Endothelial cell of umbilical vein (primary cell): ENCODE data around the gene COX4I1. TPM values are rescaled to one million over a fixed set of nuclear protein-coding genes. Genes with fewer than 3 reads are reported as not detected.

ENCODE experiments used
- BruUV-seq: library from RNA; stranded (reverse); fragments of 400-500 nt; replicated peaks from 2 replicates; lab custom pipeline; 2021; lab: Mats Ljungman, UMichigan
- CTCF ChIA-PET: fragments of 300-600, 350-600 bp; sonication (Branson Sonifier 250); formaldehyde crosslinking; loops from one replicate; lab custom pipeline; 2021; ENCODE audit warnings: antibody characterized with exemption, inconsistent platforms; lab: Charles Lee
- POLR2A ChIA-PET: fragments of 300-600, 350-600 bp; sonication (Branson Sonifier 250); formaldehyde crosslinking; loops from one replicate; lab custom pipeline; 2021; ENCODE audit warnings: antibody characterized with exemption, inconsistent platforms; lab: Charles Lee
- DNase-seq: peaks from one replicate; pipeline ENCODE4 v3.0.0-alpha.2; 2011; ENCODE audit warnings: low read depth, low spot score
- FAIRE-seq: peaks from 2 replicates; lab custom pipeline; 2011; peaks lifted over from hg19 to GRCh38; lab: Jason Lieb, UNC
- H2AFZ ChIP-seq: 2 replicates; pipeline ENCODE4 v1.6.0; 2012; ENCODE audit warnings: low read depth, low read length, control low read depth, inconsistent platforms
- H3K27ac ChIP-seq: 2 replicates; pipeline ENCODE4 v1.5.1; 2011; ENCODE audit warnings: low read depth, mild to moderate bottlenecking, control low read depth, low read length, moderate library complexity; ENCODE audit not compliant: insufficient read depth
- H3K27me3 ChIP-seq, 2 experiments: 2 replicates each; pipeline versions ENCODE4 v1.6.0 to v1.6.1; 2011; ENCODE audit warnings: low read length in 2 of 2, mixed read lengths in 1 of 2; ENCODE audit not compliant: control insufficient read depth in 2 of 2, insufficient read depth in 2 of 2
- H3K36me3 ChIP-seq, 2 experiments: 2 replicates in 1 of 2; 3 replicates in 1 of 2; pipeline ENCODE4 v1.5.1; 2011; ENCODE audit warnings: low read length in 2 of 2, mild to moderate bottlenecking in 1 of 2, moderate library complexity in 1 of 2; ENCODE audit not compliant: control insufficient read depth in 2 of 2, insufficient read depth in 2 of 2; ENCODE audit errors: extremely low read depth in 1 of 2
- H3K4me1 ChIP-seq: 3 replicates; pipeline ENCODE4 v1.5.1; 2011; ENCODE audit warnings: mild to moderate bottlenecking, low read length; ENCODE audit not compliant: control insufficient read depth, insufficient read depth; ENCODE audit errors: extremely low read depth
- H3K4me2 ChIP-seq: 2 replicates; pipeline ENCODE4 v1.6.1; 2011; ENCODE audit warnings: low read length, control low read depth, mixed read lengths; ENCODE audit not compliant: insufficient read depth
- H3K4me3 ChIP-seq, 3 experiments: fragments of 200-600 bp in 1 of 3; sonication (generic), shearing (Covaris generic) in 1 of 3; replicated peaks in 1 of 3; 2 replicates each; pipeline ENCODE4 v1.5.1; 2011 to 2016; ENCODE audit warnings: control low read depth in 3 of 3, low read length in 3 of 3, mild to moderate bottlenecking in 2 of 3, inconsistent platforms in 1 of 3, low read depth in 1 of 3, moderate library complexity in 1 of 3; ENCODE audit not compliant: insufficient read depth in 1 of 3
- H3K79me2 ChIP-seq: 2 replicates; pipeline ENCODE4 v1.6.0; 2012; ENCODE audit warnings: low read length, inconsistent platforms; ENCODE audit not compliant: control insufficient read depth, insufficient read depth
- H3K9ac ChIP-seq: replicated peaks from 2 replicates; pipeline ENCODE3; 2011; ENCODE audit warnings: low read length, control low read depth; ENCODE audit not compliant: insufficient read depth; ENCODE audit errors: extremely low read depth
- H3K9me1 ChIP-seq: replicated peaks from 3 replicates; pipeline ENCODE4 v1.6.0; 2011; ENCODE audit warnings: mild to moderate bottlenecking, low read length; ENCODE audit not compliant: control insufficient read depth, insufficient read depth; ENCODE audit errors: extremely low read depth
- H3K9me3 ChIP-seq: replicated peaks from 2 replicates; pipeline ENCODE4 v1.5.1; 2012; ENCODE audit warnings: low read length, inconsistent platforms; ENCODE audit not compliant: control insufficient read depth, insufficient read depth
- H4K20me1 ChIP-seq: replicated peaks from 2 replicates; pipeline ENCODE3; 2011; ENCODE audit warnings: mild to moderate bottlenecking, low read length; ENCODE audit not compliant: control insufficient read depth, insufficient read depth; ENCODE audit errors: extremely low read depth
- EZH2 ChIP-seq: IDR thresholded peaks from 2 replicates; pipeline ENCODE4 v1.6.1; 2012; ENCODE audit warnings: borderline replicate concordance, low read depth, mild to moderate bottlenecking, moderate library complexity, low read length, inconsistent platforms; ENCODE audit not compliant: severe bottlenecking
- FOS ChIP-seq: IDR thresholded peaks from 2 replicates; pipeline ENCODE4 v1.6.1; 2011; ENCODE audit warnings: mild to moderate bottlenecking, low read length, moderate library complexity, borderline replicate concordance; ENCODE audit not compliant: insufficient read depth
- GATA2 ChIP-seq: IDR thresholded peaks from 2 replicates; pipeline ENCODE4 v1.7.0; 2011; ENCODE audit warnings: low read depth, mild to moderate bottlenecking, moderate library complexity, mixed read lengths, low read length; ENCODE audit not compliant: insufficient read length, insufficient read depth
- JUN ChIP-seq: IDR thresholded peaks from 2 replicates; pipeline ENCODE4 v1.6.1; 2011; ENCODE audit warnings: borderline replicate concordance, low read depth; ENCODE audit not compliant: insufficient read length, insufficient read depth
- MYC ChIP-seq: IDR thresholded peaks from one replicate; pipeline ENCODE4 v1.6.1; 2011; ENCODE audit warnings: mild to moderate bottlenecking, low read depth, low read length
- POLR2A ChIP-seq: IDR thresholded peaks from 2 replicates; pipeline ENCODE4 v1.6.1; 2012; ENCODE audit warnings: low read depth, mild to moderate bottlenecking, control low read depth, low read length
- POLR2AphosphoS5 ChIP-seq: IDR thresholded peaks from 2 replicates; pipeline ENCODE4 v1.6.1; 2012; ENCODE audit warnings: low read depth, mild to moderate bottlenecking, control low read depth, low read length, moderate library complexity; ENCODE audit not compliant: insufficient read depth
- dilution Hi-C: fragments of 300-500 bp; cut with MboI; formaldehyde crosslinking; loops from one replicate; pipeline ENCODE4 v1.15.0; 2019; ENCODE audit warnings: low sequenced_read_pairs; ENCODE audit not compliant: extremely low pct_ligation_motif_present
- intact Hi-C: fragments of 100-400 bp; cut with micrococcal nuclease; formaldehyde crosslinking; loops from one replicate; pipeline ENCODE4 v1.10.0; 2022
- polyA plus RNA-seq, 4 experiments: library from polyadenylated mRNA; depleted of rRNA in 3 of 4; stranded (reverse) in 3 of 4; unstranded in 1 of 4; fragments of >200 nt; gene quantifications; 2 replicates each; pipeline versions ENCODE4 v1.2.1 to v1.2.3, GENCODE V29; 2011 to 2012; ENCODE audit warnings: missing spikeins in 1 of 4
- small RNA-seq: library from RNA; depleted of rRNA; stranded (forward); fragments of <200 nt; gene quantifications from one replicate; pipeline ENCODE3, GENCODE V24; 2012; ENCODE audit warnings: low replicate concordance, low read depth; ENCODE audit not compliant: insufficient read depth, insufficient read length
- total RNA-seq: library from RNA; stranded (reverse); gene quantifications from 2 replicates; pipeline ENCODE4 v1.2.3, GENCODE V29; 2021
- TF ChIP-seq, protein P1 (sequence below): IDR thresholded peaks from 2 replicates; pipeline ENCODE4 v1.6.1; 2011; ENCODE audit not compliant: insufficient read depth, insufficient read length
- TF ChIP-seq, protein P2 (sequence below), 2 donors: IDR thresholded peaks; 1 replicate in 1 of 2; 2 replicates in 1 of 2; pipeline ENCODE4 v1.5.1; 2011; ENCODE audit warnings: low read length in 2 of 2, mild to moderate bottlenecking in 2 of 2, moderate library complexity in 2 of 2, control low read depth in 1 of 2, inconsistent platforms in 1 of 2, low read depth in 1 of 2; ENCODE audit not compliant: insufficient read depth in 1 of 2; ENCODE audit errors: extremely low read depth in 1 of 2

COX4I1 gene
- total and polyA plus RNA-seq, 2 donors (not counting 3 experiments of a cell fraction or from before 2014, with no cell fraction given): 560 to 953 TPM

GRCh38 chr16:85856585-85856984 lies 57.1 kb downstream of the COX4I1 start:
- DNase-seq (no peak), FAIRE-seq (no peak)
- BruUV-seq: no TSS peak
- Histone ChIP-seq H3K36me3 (no peaks in the 10 kb centered on the region), H3K27me3 (no peaks in the 10 kb centered on the region), H3K4me2 (no peak overlapping the region), H3K27ac (no peak overlapping the region), H3K9me1 (no peaks in the 10 kb centered on the region), H3K79me2 (no peaks in the 10 kb centered on the region), H3K9ac (no peak overlapping the region), H3K4me1 (no peaks in the 10 kb centered on the region), H3K4me3 (no peak overlapping the region), H2AFZ (no peak overlapping the region), H4K20me1 (no peaks in the 10 kb centered on the region), H3K9me3 (no peaks in the 10 kb centered on the region)
- intact Hi-C loops: no loop called here
- TF ChIP-seq POLR2AphosphoS5: no peak
- TF ChIP-seq, protein P1, sequence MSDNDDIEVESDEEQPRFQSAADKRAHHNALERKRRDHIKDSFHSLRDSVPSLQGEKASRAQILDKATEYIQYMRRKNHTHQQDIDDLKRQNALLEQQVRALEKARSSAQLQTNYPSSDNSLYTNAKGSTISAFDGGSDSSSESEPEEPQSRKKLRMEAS: no peak
- no peak for TF ChIP-seq MYC
- TF ChIP-seq EZH2: no peak
- TF ChIP-seq POLR2A: no peak
- no peak for TF ChIP-seq GATA2
- TF ChIP-seq, protein P2, sequence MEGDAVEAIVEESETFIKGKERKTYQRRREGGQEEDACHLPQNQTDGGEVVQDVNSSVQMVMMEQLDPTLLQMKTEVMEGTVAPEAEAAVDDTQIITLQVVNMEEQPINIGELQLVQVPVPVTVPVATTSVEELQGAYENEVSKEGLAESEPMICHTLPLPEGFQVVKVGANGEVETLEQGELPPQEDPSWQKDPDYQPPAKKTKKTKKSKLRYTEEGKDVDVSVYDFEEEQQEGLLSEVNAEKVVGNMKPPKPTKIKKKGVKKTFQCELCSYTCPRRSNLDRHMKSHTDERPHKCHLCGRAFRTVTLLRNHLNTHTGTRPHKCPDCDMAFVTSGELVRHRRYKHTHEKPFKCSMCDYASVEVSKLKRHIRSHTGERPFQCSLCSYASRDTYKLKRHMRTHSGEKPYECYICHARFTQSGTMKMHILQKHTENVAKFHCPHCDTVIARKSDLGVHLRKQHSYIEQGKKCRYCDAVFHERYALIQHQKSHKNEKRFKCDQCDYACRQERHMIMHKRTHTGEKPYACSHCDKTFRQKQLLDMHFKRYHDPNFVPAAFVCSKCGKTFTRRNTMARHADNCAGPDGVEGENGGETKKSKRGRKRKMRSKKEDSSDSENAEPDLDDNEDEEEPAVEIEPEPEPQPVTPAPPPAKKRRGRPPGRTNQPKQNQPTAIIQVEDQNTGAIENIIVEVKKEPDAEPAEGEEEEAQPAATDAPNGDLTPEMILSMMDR (IDR thresholded peaks at IDR 0.05; ENCODE audit: extremely low read depth in 1 of 2, insufficient read depth in 1 of 2, low read depth in 1 of 2, low read length in 2 of 2): no peak
- TF ChIP-seq JUN: no peak
- no peak for TF ChIP-seq FOS
- ChIA-PET POLR2A (no interaction called here), CTCF (no interaction called here)
- dilution Hi-C loops: no loop called here

Small RNAs within 50 kb of the gene (small RNA-seq; reads per million reads assigned to genes)
- gene RNU1-103P: not detected

Other genes starting within 250 kb of the COX4I1 start
- 14.2 and 18.3 TPM in 2 replicates for gene GSE1, start 186.4 kb upstream of the COX4I1 start, total RNA-seq
- gene GSE1, start 186.4 kb upstream of the COX4I1 start, polyA plus RNA-seq: 4.2 TPM in 2 replicates
- gene GINS2, start 110.7 kb upstream of the COX4I1 start, total RNA-seq: 24.1 and 26.7 TPM in 2 replicates
- gene GINS2, start 110.7 kb upstream of the COX4I1 start, polyA plus RNA-seq: 7.9 and 10.4 TPM in 2 replicates
- gene C16orf74, start 48.6 kb upstream of the COX4I1 start, total RNA-seq: 30.9 and 38.7 TPM in 2 replicates
- 12.1 and 15.3 TPM in 2 replicates for gene C16orf74, start 48.6 kb upstream of the COX4I1 start, polyA plus RNA-seq
- 51.1 and 51.2 TPM in 2 replicates for gene EMC8, start 151 bp upstream of the COX4I1 start, total RNA-seq
- 59.6 and 59.7 TPM in 2 replicates for gene EMC8, start 151 bp upstream of the COX4I1 start, polyA plus RNA-seq
- gene IRF8, start 99.5 kb downstream of the COX4I1 start, total RNA-seq: not detected in 2 replicates
- gene IRF8, start 99.5 kb downstream of the COX4I1 start, polyA plus RNA-seq: 0.08 TPM in 1 of 2 replicates, not detected in the other